ENCODE data around the gene MSLN.

The MSLN gene

GRCh38 chr16:795580-796229 lies 35.2 kb downstream of the MSLN start:
- intact Hi-C loops (cut with DNase I) = no loop called here
- DNase-seq = no peak

- intact Hi-C loops (cut with DNase I) = no loop called here
- DNase-seq = no peak
Observed at GRCh38 chr16:796296-797119, 36.0 kb downstream of the MSLN start.

GRCh38 chr16:797120-797420 lies 36.5 kb downstream of the MSLN start:
- intact Hi-C loops (cut with DNase I) = no loop called here
- DNase-seq = no peak

GRCh38 chr16:797686-798085 lies 37.2 kb downstream of the MSLN start:
- DNase-seq = no peak
- intact Hi-C loops (cut with DNase I) = no loop called here

- DNase-seq = no peak
- intact Hi-C loops (cut with DNase I) = no loop called here
Observed at GRCh38 chr16:798666-799065, 38.1 kb downstream of the MSLN start.

GRCh38 chr16:799111-799947 lies 38.8 kb downstream of the MSLN start:
- DNase-seq = no peak
- intact Hi-C loops (cut with DNase I) = no loop called here

GRCh38 chr16:799948-800833 lies 39.7 kb downstream of the MSLN start, which contains the start of gene GNG13:
TSS of gene GNG13 (minus strand) at chr16:800734. CDS start at chr16:799077, 1,657 bp downstream.
- no peak for DNase-seq
- intact Hi-C loops (cut with DNase I) = no loop called here

GRCh38 chr16:800834-801511 lies 40.4 kb downstream of the MSLN start:
- intact Hi-C loops (cut with DNase I) = no loop called here
- no peak for DNase-seq

- no peak for DNase-seq
- intact Hi-C loops (cut with DNase I) = no loop called here
Observed at GRCh38 chr16:801584-802363, 41.2 kb downstream of the MSLN start.

- no peak for DNase-seq
- intact Hi-C loops (cut with DNase I) = no loop called here
Observed at GRCh38 chr16:802461-802860, 41.9 kb downstream of the MSLN start.

GRCh38 chr16:802914-803753 lies 42.6 kb downstream of the MSLN start:
- intact Hi-C loops (cut with DNase I) = no loop called here
- no peak for DNase-seq

GRCh38 chr16:803754-804080 lies 43.2 kb downstream of the MSLN start:
- intact Hi-C loops (cut with DNase I) = no loop called here
- no peak for DNase-seq

GRCh38 chr16:804193-805048 lies 43.9 kb downstream of the MSLN start:
- no peak for DNase-seq
- intact Hi-C loops (cut with DNase I) = no loop called here

- intact Hi-C loops (cut with DNase I) = no loop called here
- no peak for DNase-seq
Observed at GRCh38 chr16:805474-805873, 44.9 kb downstream of the MSLN start.

GRCh38 chr16:807347-808084 lies 47.0 kb downstream of the MSLN start:
- intact Hi-C loops (cut with DNase I) = no loop called here
- DNase-seq = peak; percentile 81 to 97 (median 93)

- intact Hi-C loops (cut with DNase I) = no loop called here
- DNase-seq = no peak
Observed at GRCh38 chr16:808085-808386, 47.5 kb downstream of the MSLN start.
